ENCODE measurements around the gene NXPH3. TPM values are rescaled to one million over a fixed set of nuclear protein-coding genes. Genes with fewer than 3 reads are reported as not detected.

NXPH3 gene
- total RNA-seq, 4 donors from 2014 or later: 5.8 to 24.3 (median 9.0) TPM

DNA sequence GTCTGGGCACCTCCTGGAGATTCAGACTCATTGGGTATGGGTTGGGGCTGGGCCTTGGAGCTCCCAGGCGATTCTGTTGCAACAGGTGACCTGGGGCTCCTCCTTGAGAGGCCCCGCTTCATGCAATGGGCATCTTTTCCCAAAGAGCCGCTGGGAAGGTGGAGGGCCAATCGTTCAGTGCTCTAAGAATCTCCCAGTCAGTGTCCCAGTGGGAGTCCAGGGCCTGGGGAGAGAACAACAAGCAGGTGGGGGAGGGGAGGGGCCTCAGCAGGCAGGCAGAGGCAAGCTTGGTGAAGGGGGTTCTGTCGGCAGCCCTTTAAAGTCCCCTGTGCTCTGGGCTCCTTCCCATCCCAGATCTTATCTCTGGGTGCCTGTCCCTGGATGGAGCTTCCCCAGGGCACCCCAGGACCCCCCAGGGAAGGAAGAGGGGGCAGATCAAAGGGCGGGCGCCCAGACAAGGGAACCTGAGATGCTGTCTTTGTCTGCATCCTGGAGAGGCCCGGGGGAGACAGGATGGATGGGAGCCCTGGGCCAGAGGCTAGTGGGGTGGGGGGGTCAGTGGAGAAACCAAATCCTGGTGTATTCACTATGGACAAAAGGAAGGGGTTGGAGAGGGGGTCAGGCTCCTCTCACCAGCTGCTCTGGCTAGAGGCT, 30.5 kb upstream of the NXPH3 start:
- no peak overlapping the region for H3K27ac ChIP-seq
- intact Hi-C loops (cut with DNase I; ENCODE audit: low total_unique reads): no loop called here

DNA sequence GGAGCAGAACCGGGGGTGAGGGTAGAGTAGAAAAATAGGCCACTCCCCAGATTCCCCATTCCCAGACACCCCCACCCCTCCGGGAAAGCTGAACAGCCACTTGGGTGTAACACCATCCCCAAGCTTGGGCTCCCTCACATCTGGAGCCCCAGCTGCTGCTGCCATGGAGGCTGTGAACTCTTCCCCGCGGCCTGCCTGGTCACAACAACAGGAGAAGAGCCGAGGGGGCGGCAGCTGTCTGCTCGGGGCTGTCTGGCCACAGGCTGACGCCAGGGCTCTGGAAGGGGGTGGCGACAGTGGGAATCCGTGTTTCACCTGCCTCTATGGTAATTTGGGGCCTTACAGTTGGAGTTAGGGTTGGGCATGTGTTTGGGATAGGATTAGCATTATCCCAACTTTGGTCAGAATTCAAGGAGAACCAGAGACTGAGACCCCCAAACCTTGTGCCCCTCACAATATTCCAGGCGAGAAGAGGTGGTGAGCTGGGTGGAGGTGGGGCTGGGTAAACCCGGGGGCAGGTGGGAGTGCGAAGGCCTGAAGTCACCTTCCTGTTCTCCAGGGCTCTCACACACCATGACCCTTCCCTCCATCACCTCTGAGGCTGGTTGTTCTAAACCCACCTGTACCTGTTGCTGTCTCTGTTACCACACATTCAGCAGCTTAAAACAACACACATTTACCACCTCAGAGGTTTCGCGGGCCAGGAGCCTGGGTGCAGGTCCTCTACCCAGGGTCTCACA, 29.7 kb upstream of the NXPH3 start:
- H3K27me3 ChIP-seq: no peaks in the 10 kb centered on the region
- TF ChIP-seq, protein P1, sequence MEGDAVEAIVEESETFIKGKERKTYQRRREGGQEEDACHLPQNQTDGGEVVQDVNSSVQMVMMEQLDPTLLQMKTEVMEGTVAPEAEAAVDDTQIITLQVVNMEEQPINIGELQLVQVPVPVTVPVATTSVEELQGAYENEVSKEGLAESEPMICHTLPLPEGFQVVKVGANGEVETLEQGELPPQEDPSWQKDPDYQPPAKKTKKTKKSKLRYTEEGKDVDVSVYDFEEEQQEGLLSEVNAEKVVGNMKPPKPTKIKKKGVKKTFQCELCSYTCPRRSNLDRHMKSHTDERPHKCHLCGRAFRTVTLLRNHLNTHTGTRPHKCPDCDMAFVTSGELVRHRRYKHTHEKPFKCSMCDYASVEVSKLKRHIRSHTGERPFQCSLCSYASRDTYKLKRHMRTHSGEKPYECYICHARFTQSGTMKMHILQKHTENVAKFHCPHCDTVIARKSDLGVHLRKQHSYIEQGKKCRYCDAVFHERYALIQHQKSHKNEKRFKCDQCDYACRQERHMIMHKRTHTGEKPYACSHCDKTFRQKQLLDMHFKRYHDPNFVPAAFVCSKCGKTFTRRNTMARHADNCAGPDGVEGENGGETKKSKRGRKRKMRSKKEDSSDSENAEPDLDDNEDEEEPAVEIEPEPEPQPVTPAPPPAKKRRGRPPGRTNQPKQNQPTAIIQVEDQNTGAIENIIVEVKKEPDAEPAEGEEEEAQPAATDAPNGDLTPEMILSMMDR (IDR thresholded peaks at IDR 0.05): no peak
- H3K36me3 ChIP-seq: no peaks in the 10 kb centered on the region
- no peak overlapping the region for H3K4me3 ChIP-seq
- intact Hi-C loops (cut with DNase I; ENCODE audit: low total_unique reads): no loop called here
- no peaks in the 10 kb centered on the region for H3K9me3 ChIP-seq
- no peaks in the 10 kb centered on the region for H3K4me1 ChIP-seq
- H3K27ac ChIP-seq: no peak overlapping the region
- DNase-seq: no peak

More for the DNA sequence above, 30.5 kb upstream of the NXPH3 start:
- H3K4me3 ChIP-seq: no peak overlapping the region
- H3K9me3 ChIP-seq: no peaks in the 10 kb centered on the region
- H3K4me1 ChIP-seq: no peaks in the 10 kb centered on the region
- no peaks in the 10 kb centered on the region for H3K27me3 ChIP-seq
- H3K36me3 ChIP-seq: no peaks in the 10 kb centered on the region
- DNase-seq: no peak
- TF ChIP-seq, protein P1 (IDR thresholded peaks at IDR 0.05): no peak
- no peak for TF ChIP-seq POLR2A (IDR thresholded peaks at IDR 0.05)

DNA sequence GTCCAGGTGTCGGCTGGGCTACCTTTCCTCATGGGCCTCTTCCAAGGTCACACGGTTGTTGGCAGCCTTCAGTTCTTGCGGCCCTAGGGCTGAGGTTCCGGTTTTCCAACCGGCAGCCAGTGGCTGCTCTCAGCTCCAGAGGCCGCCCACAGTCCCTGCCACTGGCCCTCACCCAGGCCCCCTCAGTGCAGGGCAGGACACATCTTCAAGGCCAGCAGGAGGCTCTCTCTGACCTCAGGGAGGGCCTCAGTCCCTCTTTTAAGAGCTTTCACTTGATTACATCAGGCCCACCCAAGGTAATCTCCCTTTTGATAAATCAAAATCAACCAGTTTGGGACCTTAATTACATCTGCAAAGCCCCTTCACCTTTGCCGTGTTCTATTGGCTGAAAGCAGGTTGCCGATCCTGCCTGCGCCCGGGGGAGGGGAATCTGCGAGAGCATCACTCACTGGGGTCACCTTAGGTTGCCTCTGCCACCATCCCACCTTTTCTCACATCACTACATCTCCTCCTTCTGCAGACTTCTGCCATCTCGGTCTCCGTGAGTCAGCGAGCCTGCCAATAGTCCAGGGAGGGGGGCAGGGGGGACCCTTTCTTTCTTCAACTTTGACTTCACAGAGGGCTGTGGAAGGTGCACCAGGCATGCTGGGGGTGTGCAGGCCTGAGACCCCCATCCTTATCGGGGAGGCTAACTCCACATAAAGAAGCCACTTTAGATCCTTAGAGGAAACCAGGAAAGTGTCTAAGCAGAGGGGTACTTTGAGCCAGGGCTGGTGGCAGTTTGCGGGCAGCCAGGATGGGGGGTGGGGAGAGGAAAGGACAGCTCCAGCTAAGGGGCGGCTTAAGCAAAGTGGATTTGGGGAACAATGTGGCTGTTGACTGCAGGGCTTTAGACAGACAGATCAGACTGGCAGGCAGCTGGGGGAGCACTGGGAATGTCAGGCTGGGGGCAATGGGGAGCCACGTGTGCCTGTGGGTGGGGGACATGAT, 28.8 kb upstream of the NXPH3 start:
- Histone ChIP-seq H3K4me1 (no peaks in the 10 kb centered on the region), H3K36me3 (no peaks in the 10 kb centered on the region), H3K27ac (no peak overlapping the region), H3K27me3 (no peaks in the 10 kb centered on the region), H3K4me3 (no peak overlapping the region), H3K9me3 (no peaks in the 10 kb centered on the region)
- no peak for TF ChIP-seq POLR2A (IDR thresholded peaks at IDR 0.05)
- TF ChIP-seq, protein P1 (IDR thresholded peaks at IDR 0.05): no peak
- intact Hi-C loops (cut with DNase I; ENCODE audit: low total_unique reads): no loop called here
- no peak for DNase-seq

DNA sequence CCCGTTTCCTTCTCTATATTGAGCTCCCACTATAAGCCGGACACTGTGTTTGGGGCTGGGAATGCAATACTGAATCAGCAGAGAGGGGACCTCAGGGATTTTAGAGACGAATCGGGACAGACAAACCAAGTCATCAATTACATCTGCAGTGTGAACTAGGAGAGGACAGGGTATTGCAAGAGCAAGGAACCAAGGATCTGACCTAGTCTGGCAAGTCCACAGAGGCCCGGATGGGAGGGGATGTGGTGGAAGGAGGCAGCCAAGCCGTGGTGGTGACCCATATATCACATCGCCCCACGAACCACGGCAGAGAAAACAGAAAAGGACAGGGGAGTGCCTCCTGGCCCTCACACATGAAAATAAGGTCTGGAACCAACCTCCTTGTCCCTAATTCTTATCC, 28.1 kb upstream of the NXPH3 start:
- intact Hi-C loops (cut with DNase I; ENCODE audit: low total_unique reads): no loop called here
- no peak for DNase-seq
- no peak overlapping the region for H3K4me3 ChIP-seq

More for the DNA sequence above, 28.1 kb upstream of the NXPH3 start:
- no peaks in the 10 kb centered on the region for H3K27me3 ChIP-seq
- no peaks in the 10 kb centered on the region for H3K9me3 ChIP-seq
- no peaks in the 10 kb centered on the region for H3K4me1 ChIP-seq
- TF ChIP-seq, protein P1 (IDR thresholded peaks at IDR 0.05): no peak
- TF ChIP-seq POLR2A (IDR thresholded peaks at IDR 0.05): no peak
- no peaks in the 10 kb centered on the region for H3K36me3 ChIP-seq
- H3K27ac ChIP-seq: no peak overlapping the region

All from uterus (tissue), 4 donors.